NCI-H1092 (cell line): ENCODE results near the gene HBM.
"Not testable (repeated sequence)": the region's sequence is repeated elsewhere in the genome, so short reads cannot be mapped to it uniquely, and the experiment has no call there.

Source experiments
- DNase-seq: peaks from one replicate; lab custom pipeline; 2025; lab: John Stamatoyannopoulos, UW

Gene HBM

GRCh38 chr16:146646-147045, 19.1 kb upstream of the HBM start:
- DNase-seq, result no peak

- no peak for DNase-seq
Observed at GRCh38 chr16:149024-149660, 16.6 kb upstream of the HBM start.

GRCh38 chr16:152141-153128, 13.3 kb upstream of the HBM start, which contains the start of gene HBZ:
TSS of gene HBZ (plus strand) at chr16:152644. CDS start at chr16:152910, 266 bp downstream.
- DNase-seq, result no peak

- not testable (repeated sequence) for DNase-seq
Observed at GRCh38 chr16:153129-153521, 12.7 kb upstream of the HBM start.

- DNase-seq, result not testable (repeated sequence)
Observed at GRCh38 chr16:153550-154216, 12.1 kb upstream of the HBM start.

GRCh38 chr16:154217-155030, 11.4 kb upstream of the HBM start:
- no peak for DNase-seq

- no peak for DNase-seq
Observed at GRCh38 chr16:155031-155398, 10.8 kb upstream of the HBM start.

- no peak for DNase-seq
Observed at GRCh38 chr16:159136-159849, 6.5 kb upstream of the HBM start.

- DNase-seq, result not testable (repeated sequence)
Observed at GRCh38 chr16:160242-160641, 5.5 kb upstream of the HBM start.

GRCh38 chr16:160691-161190, 5.0 kb upstream of the HBM start:
- DNase-seq, result no peak

- no peak for DNase-seq
Observed at GRCh38 chr16:162271-162991, 3.3 kb upstream of the HBM start.

- not testable (repeated sequence) for DNase-seq
Observed at GRCh38 chr16:163139-163538, 2.6 kb upstream of the HBM start.

GRCh38 chr16:163696-164095, 2.1 kb upstream of the HBM start:
- not testable (repeated sequence) for DNase-seq

GRCh38 chr16:164134-164823, 1.5 kb upstream of the HBM start:
- DNase-seq, result not testable (repeated sequence)

GRCh38 chr16:164827-165538, 795 bp upstream of the HBM start:
- DNase-seq, result no peak

GRCh38 chr16:166375-167121, 770 bp downstream of the HBM start:
- DNase-seq, result no peak

- no peak for DNase-seq
Observed at GRCh38 chr16:167122-167690, 1.4 kb downstream of the HBM start.

- no peak for DNase-seq
Observed at GRCh38 chr16:168424-168823, 2.6 kb downstream of the HBM start.
